ENCODE data around the gene ZNF862.

The ZNF862 gene

GRCh38 chr7:149811831-149812490 lies 26.2 kb upstream of the ZNF862 start:
- no peak for DNase-seq

GRCh38 chr7:149813254-149814035 lies 24.7 kb upstream of the ZNF862 start:
- DNase-seq, result no peak

GRCh38 chr7:149814494-149814893 lies 23.7 kb upstream of the ZNF862 start:
- no peak for DNase-seq

- no peak for DNase-seq
Measured at GRCh38 chr7:149815121-149815520, 23.1 kb upstream of the ZNF862 start.

GRCh38 chr7:149815661-149816266 lies 22.4 kb upstream of the ZNF862 start:
- DNase-seq, result no peak

GRCh38 chr7:149816267-149816751 lies 21.9 kb upstream of the ZNF862 start:
- no peak for DNase-seq

- DNase-seq, result no peak
Measured at GRCh38 chr7:149816794-149817193, 21.4 kb upstream of the ZNF862 start.

- DNase-seq, result no peak
Measured at GRCh38 chr7:149817301-149817771, 20.8 kb upstream of the ZNF862 start.

- DNase-seq, result no peak
Measured at GRCh38 chr7:149817836-149818535, 20.2 kb upstream of the ZNF862 start.

GRCh38 chr7:149818536-149818840 lies 19.7 kb upstream of the ZNF862 start:
- DNase-seq, result no peak

GRCh38 chr7:149819141-149819960 lies 18.8 kb upstream of the ZNF862 start:
- no peak for DNase-seq

GRCh38 chr7:149819961-149820340 lies 18.2 kb upstream of the ZNF862 start:
- DNase-seq, result no peak

- DNase-seq, result no peak
Measured at GRCh38 chr7:149820622-149821190, 17.5 kb upstream of the ZNF862 start.

- no peak for DNase-seq
Measured at GRCh38 chr7:149821191-149822148, 16.7 kb upstream of the ZNF862 start.

- no peak for DNase-seq
Measured at GRCh38 chr7:149822353-149822943, 15.7 kb upstream of the ZNF862 start.

- no peak for DNase-seq
Measured at GRCh38 chr7:149823191-149823630, 15.0 kb upstream of the ZNF862 start.

GRCh38 chr7:149823631-149824199 lies 14.5 kb upstream of the ZNF862 start:
- no peak for DNase-seq

- no peak for DNase-seq
Measured at GRCh38 chr7:149824301-149824741, 13.9 kb upstream of the ZNF862 start.

- no peak for DNase-seq
Measured at GRCh38 chr7:149824748-149825566, 13.2 kb upstream of the ZNF862 start.
